ENCODE measurements around the gene CYP2E1. TPM values are rescaled to one million over a fixed set of nuclear protein-coding genes. Genes with fewer than 3 reads are reported as not detected.
"Not testable (repeated sequence)": the region's sequence is repeated elsewhere in the genome, so short reads cannot be mapped to it uniquely, and the experiment has no call there.

CYP2E1 gene
- total RNA-seq, 4 donors from 2014 or later, result 15.2 to 68.5 (median 20.3) TPM

DNA sequence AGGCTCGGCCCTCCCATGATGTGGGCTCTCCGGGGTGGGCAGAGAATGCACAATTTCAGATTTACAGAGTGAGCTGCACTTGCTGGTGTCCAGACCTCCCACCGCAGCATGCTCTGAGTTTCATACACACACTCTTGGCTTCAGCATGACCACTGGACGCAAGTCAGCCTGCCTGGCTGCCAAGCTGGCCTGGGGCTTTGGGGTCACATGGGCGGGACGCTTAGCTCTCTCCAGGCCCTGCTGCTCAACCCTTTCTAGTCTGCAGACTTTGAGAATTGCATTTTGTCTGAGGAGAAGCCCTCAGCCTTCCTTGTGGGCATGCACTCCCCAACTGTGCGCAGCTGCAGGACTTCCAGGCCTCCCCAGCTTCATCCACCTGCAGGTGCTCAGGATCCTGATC is 5.7 kb downstream of the CYP2E1 start:
- intact Hi-C loops (cut with DNase I; ENCODE audit: low total_unique reads), result no loop called here
- DNase-seq (ENCODE audit: low spot score in 2 of 2), result no peak
- TF ChIP-seq POLR2A (IDR thresholded peaks at IDR 0.05), result no peak
- TF ChIP-seq, protein P1, sequence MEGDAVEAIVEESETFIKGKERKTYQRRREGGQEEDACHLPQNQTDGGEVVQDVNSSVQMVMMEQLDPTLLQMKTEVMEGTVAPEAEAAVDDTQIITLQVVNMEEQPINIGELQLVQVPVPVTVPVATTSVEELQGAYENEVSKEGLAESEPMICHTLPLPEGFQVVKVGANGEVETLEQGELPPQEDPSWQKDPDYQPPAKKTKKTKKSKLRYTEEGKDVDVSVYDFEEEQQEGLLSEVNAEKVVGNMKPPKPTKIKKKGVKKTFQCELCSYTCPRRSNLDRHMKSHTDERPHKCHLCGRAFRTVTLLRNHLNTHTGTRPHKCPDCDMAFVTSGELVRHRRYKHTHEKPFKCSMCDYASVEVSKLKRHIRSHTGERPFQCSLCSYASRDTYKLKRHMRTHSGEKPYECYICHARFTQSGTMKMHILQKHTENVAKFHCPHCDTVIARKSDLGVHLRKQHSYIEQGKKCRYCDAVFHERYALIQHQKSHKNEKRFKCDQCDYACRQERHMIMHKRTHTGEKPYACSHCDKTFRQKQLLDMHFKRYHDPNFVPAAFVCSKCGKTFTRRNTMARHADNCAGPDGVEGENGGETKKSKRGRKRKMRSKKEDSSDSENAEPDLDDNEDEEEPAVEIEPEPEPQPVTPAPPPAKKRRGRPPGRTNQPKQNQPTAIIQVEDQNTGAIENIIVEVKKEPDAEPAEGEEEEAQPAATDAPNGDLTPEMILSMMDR (IDR thresholded peaks at IDR 0.05), result no peak
- WGBS, 2 donors, result 77 to 83% methylated on average over 7 of the region's 7 CpGs
- no peak overlapping the region for H3K4me3 ChIP-seq (ENCODE audit: low read depth, poor library complexity, severe bottlenecking)

DNA sequence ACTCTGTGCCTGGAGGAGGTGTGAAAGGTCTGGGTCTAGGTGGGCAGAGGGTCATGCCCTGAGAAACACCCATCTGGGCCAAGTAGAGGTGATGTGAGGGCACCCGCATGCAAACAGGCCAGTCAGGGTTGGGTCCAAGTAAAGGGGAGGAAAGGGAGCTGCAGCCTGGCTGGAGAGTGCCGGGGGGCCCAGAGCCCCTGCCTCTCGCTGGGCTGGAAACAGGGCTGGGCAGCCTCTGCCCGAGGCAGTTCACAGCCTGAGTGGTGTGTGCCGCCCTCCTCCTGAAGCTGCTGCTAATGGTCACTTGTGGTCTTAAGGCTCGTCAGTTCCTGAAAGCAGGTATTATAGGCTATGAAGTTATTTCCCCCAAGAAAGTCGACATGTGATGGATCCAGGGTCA is 7.3 kb downstream of the CYP2E1 start:
- no peak for TF ChIP-seq POLR2A (IDR thresholded peaks at IDR 0.05)
- TF ChIP-seq, protein P1 (IDR thresholded peaks at IDR 0.05), result no peak
- intact Hi-C loops (cut with DNase I; ENCODE audit: low total_unique reads), result no loop called here
- no peak overlapping the region for H3K4me3 ChIP-seq (ENCODE audit: low read depth, poor library complexity, severe bottlenecking)
- 88 to 92% methylated on average over 7 of the region's 7 CpGs for WGBS, 2 donors
- DNase-seq (ENCODE audit: low spot score in 2 of 2), result no peak

DNA sequence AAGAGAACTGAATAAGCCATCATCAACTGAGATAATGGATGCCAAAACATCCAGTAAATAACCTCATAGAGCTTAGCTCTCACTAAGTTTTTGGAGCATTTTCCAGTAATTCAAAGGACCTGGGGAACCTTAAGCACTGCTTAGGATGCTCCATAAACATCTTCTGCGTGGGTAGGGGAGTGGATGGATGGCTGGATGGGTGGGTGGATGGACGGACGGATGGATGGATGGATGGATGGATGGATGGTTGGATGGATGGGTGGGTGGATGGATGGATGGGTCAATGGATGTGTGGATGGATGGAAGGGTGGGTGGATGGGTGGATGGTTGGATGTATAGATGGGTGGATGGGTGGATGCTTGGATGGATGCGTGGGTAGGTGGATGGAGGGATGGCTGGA is 9.0 kb downstream of the CYP2E1 start:
- intact Hi-C loops (cut with DNase I; ENCODE audit: low total_unique reads), result no loop called here
- DNase-seq (ENCODE audit: low spot score in 2 of 2), result no peak
- TF ChIP-seq POLR2A (IDR thresholded peaks at IDR 0.05), result no peak
- TF ChIP-seq, protein P1 (IDR thresholded peaks at IDR 0.05), result no peak
- WGBS, 2 donors, result 48 to 63% methylated on average over 3 to 4 of the region's 4 CpGs
- no peak overlapping the region for H3K4me3 ChIP-seq (ENCODE audit: low read depth, poor library complexity, severe bottlenecking)

DNA sequence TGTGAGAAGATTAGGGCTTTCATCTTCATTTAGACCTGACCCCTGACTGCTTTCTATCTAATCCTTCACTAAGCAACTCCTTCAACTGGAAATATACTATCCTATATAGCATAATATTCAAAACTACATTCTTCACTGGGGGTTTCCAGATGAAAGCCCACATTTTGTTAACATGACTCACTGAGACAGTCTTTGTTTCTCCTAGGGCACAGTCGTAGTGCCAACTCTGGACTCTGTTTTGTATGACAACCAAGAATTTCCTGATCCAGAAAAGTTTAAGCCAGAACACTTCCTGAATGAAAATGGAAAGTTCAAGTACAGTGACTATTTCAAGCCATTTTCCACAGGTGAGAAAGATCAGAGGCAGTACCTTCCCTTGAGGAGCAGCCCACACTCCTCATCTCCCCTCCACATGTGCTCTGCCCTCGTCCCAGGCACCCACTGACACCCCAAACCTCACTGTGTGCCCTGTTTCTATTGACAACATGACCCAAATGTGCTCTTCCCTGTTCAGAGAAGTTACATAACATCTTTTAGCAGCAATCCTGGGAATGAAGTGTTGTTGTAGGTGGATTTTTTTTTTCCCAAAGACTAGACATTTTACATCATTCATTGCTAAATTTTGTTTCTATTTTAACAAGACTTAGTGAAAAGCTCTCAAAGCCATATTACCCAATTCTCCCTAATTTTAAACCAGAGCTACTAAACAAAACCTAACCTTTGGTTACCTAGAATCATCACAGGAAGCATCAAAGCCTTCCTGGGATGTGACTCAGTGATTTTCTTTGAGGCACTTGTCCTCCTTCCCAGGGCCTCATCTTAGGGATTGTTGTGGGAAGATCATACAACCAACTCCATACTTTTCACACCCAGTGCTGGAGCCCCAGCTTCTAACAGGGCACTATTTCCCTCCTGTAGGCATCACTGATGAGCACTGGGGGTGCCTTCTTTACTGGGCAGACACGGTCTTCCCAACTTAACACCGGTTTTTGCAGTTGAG is 10.7 kb downstream of the CYP2E1 start:
- intact Hi-C loops (cut with DNase I; ENCODE audit: low total_unique reads), result no loop called here
- TF ChIP-seq, protein P1 (IDR thresholded peaks at IDR 0.05), result no peak
- no peak for TF ChIP-seq POLR2A (IDR thresholded peaks at IDR 0.05)
- WGBS, 2 donors, result 59 to 72% methylated on average over 4 of the region's 4 CpGs
- no peak for DNase-seq (ENCODE audit: low spot score in 2 of 2)
- no peak overlapping the region for H3K4me3 ChIP-seq (ENCODE audit: low read depth, poor library complexity, severe bottlenecking)

DNA sequence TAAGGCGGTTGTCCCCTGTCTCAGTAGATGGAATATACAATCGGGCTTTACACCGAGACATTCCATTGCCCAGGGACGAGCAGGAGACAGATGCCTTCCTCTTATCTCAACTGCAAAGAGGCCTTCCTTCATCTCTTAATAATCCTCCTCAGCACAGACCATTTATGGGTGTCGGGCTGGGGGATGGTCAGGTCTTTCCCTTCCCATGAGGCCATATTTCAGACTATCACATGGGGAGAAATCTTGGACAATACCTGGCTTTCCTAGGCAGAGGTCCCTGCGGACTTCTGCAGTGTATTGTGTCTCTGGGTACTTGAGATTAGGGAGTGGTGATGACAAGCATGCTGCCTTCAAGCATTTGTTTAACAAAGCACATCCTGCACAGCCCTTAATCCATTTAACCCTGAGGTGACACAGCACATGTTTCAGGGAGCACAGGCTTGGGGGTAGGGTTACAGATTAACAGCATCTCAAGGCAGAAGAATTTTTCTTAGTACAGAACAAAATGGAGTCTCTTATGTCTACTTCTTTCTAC is 14.3 kb downstream of the CYP2E1 start:
- DNase-seq (ENCODE audit: low spot score in 2 of 2); intact Hi-C loops (cut with DNase I; ENCODE audit: low total_unique reads); H3K4me3 ChIP-seq (ENCODE audit: low read depth, poor library complexity, severe bottlenecking): not testable (repeated sequence)
- whole genome bisulfite sequencing, 2 donors, result 58 to 79% methylated on average over 5 to 6 of the region's 6 CpGs

DNA sequence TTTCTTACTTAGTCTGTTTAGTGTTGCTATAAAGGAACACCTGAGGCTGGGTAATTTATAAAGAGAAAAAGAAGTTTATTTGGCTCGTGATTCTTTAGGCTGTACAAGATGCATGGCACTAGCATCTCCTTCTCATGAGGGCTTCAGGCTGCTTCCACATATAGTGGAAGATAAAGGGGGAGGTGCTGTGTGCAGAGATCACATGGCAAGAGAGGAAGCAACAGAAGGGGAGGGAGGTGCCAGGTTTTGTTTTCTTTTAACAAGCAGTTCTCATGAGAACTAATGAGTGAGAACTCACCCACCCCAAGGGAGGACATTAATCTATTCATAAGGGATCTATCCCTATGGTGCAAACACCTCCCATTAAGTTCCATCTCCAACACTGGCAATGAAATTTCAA is 17.3 kb downstream of the CYP2E1 start:
- 53 to 66% methylated on average over 1 of the region's 1 CpG for WGBS, 2 donors
- no peak overlapping the region for H3K4me3 ChIP-seq (ENCODE audit: low read depth, poor library complexity, severe bottlenecking)
- DNase-seq (ENCODE audit: low spot score in 2 of 2), result no peak
- TF ChIP-seq POLR2A (IDR thresholded peaks at IDR 0.05), result no peak
- TF ChIP-seq, protein P1 (IDR thresholded peaks at IDR 0.05), result no peak
- intact Hi-C loops (cut with DNase I; ENCODE audit: low total_unique reads), result no loop called here
